Astrocyte (in vitro differentiated cells and primary cell): ENCODE measurements around the gene HMGB1.

Experiments used
- EZH2 ChIP-seq: IDR thresholded peaks from 2 replicates; pipeline ENCODE4 v1.6.1; 2012; ENCODE audit warnings: mild to moderate bottlenecking, low read length, inconsistent platforms; ENCODE audit not compliant: insufficient read depth
- TF ChIP-seq, protein P1 (sequence below): IDR thresholded peaks from 2 replicates; pipeline ENCODE4 v1.5.1; 2011; ENCODE audit warnings: low read depth, mild to moderate bottlenecking, inconsistent platforms, low read length, moderate library complexity; ENCODE audit not compliant: insufficient read depth

GRCh38 chr13:30465343-30465592 is 468 bp downstream of the HMGB1 start:
- TF ChIP-seq, protein P1, sequence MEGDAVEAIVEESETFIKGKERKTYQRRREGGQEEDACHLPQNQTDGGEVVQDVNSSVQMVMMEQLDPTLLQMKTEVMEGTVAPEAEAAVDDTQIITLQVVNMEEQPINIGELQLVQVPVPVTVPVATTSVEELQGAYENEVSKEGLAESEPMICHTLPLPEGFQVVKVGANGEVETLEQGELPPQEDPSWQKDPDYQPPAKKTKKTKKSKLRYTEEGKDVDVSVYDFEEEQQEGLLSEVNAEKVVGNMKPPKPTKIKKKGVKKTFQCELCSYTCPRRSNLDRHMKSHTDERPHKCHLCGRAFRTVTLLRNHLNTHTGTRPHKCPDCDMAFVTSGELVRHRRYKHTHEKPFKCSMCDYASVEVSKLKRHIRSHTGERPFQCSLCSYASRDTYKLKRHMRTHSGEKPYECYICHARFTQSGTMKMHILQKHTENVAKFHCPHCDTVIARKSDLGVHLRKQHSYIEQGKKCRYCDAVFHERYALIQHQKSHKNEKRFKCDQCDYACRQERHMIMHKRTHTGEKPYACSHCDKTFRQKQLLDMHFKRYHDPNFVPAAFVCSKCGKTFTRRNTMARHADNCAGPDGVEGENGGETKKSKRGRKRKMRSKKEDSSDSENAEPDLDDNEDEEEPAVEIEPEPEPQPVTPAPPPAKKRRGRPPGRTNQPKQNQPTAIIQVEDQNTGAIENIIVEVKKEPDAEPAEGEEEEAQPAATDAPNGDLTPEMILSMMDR: no peak
- TF ChIP-seq EZH2: no peak
